CD14-positive monocyte (primary cell): ENCODE measurements around the gene PCBP3. TPM values are rescaled to one million over a fixed set of nuclear protein-coding genes. Genes with fewer than 3 reads are reported as not detected.

ENCODE experiments used
- DNase-seq, 3 donors: peaks; one replicate each; pipeline ENCODE4 v3.0.0-alpha.2; 2011 to 2022
- H2AFZ ChIP-seq: 2 replicates; pipeline ENCODE4 v1.6.0; 2012; ENCODE audit warnings: mild to moderate bottlenecking, low read depth, low read length, inconsistent platforms; ENCODE audit not compliant: insufficient read depth, poor library complexity, severe bottlenecking
- H3K27ac ChIP-seq, 2 donors: 1 replicate in 1 of 2; 2 replicates in 1 of 2; pipeline ENCODE4 v1.5.1; 2012 to 2013; ENCODE audit warnings: low read length in 2 of 2, control low read depth in 1 of 2, inconsistent platforms in 1 of 2, low read depth in 1 of 2, mild to moderate bottlenecking in 1 of 2
- H3K27me3 ChIP-seq, 2 donors: one replicate each; pipeline versions ENCODE4 v1.6.0 to v1.6.1; 2011 to 2013; ENCODE audit warnings: low read length in 2 of 2; ENCODE audit not compliant: control insufficient read depth in 2 of 2, insufficient read depth in 2 of 2
- H3K36me3 ChIP-seq, 2 donors: replicated peaks in 1 of 2; 1 replicate in 1 of 2; 2 replicates in 1 of 2; pipeline versions ENCODE4 v1.5.1 to v1.6.1; 2012 to 2013; ENCODE audit warnings: low read length in 2 of 2, control low read depth in 1 of 2, inconsistent platforms in 1 of 2, mild to moderate bottlenecking in 1 of 2; ENCODE audit not compliant: insufficient read depth in 2 of 2, control insufficient read depth in 1 of 2
- H3K4me1 ChIP-seq, 2 donors: 1 replicate in 1 of 2; 2 replicates in 1 of 2; pipeline versions ENCODE4 v1.5.1 to v1.6.1; 2012 to 2013; ENCODE audit warnings: low read length in 2 of 2, control low read depth in 1 of 2, inconsistent platforms in 1 of 2, mild to moderate bottlenecking in 1 of 2, moderate library complexity in 1 of 2; ENCODE audit not compliant: insufficient read depth in 2 of 2, control insufficient read depth in 1 of 2
- H3K4me2 ChIP-seq: replicated peaks from 2 replicates; pipeline ENCODE3; 2012; ENCODE audit warnings: low read length, moderate library complexity, mild to moderate bottlenecking; ENCODE audit not compliant: poor library complexity, severe bottlenecking; ENCODE audit errors: extremely low read depth
- H3K4me3 ChIP-seq, 3 experiments: fragments of 200-600 bp in 1 of 3; sonication (generic) in 1 of 3; replicated peaks in 1 of 3; 1 replicate in 2 of 3; 2 replicates in 1 of 3; pipeline ENCODE4 v1.5.1; 2011 to 2013; ENCODE audit warnings: low read length in 3 of 3, mild to moderate bottlenecking in 3 of 3, control low read depth in 2 of 3, low read depth in 2 of 3, inconsistent platforms in 1 of 3, moderate library complexity in 1 of 3
- H3K79me2 ChIP-seq: 2 replicates; pipeline ENCODE4 v1.6.0; 2012; ENCODE audit warnings: mild to moderate bottlenecking, control low read depth, inconsistent platforms, low read length, moderate library complexity; ENCODE audit not compliant: insufficient read depth
- H3K9ac ChIP-seq: 2 replicates; pipeline ENCODE4 v1.6.0; 2017; ENCODE audit warnings: low read length, mild to moderate bottlenecking; ENCODE audit not compliant: insufficient read depth, poor library complexity, severe bottlenecking
- H3K9me3 ChIP-seq, 2 donors: replicated peaks in 1 of 2; 1 replicate in 1 of 2; 2 replicates in 1 of 2; pipeline versions ENCODE4 v1.5.1 to v1.6.1; 2012 to 2013; ENCODE audit warnings: low read length in 2 of 2, control low read depth in 1 of 2; ENCODE audit not compliant: control insufficient read depth in 1 of 2, insufficient read depth in 1 of 2
- H4K20me1 ChIP-seq: 2 replicates; pipeline ENCODE4 v1.6.0; 2012; ENCODE audit warnings: mild to moderate bottlenecking, low read length, control low read depth, moderate library complexity; ENCODE audit not compliant: insufficient read depth
- H3K27ac Mint-ChIP-seq, 7 donors: one replicate each; pipeline ENCODE4 v1.8.0; 2020; ENCODE audit warnings: mild to moderate bottlenecking in 7 of 7, mixed read lengths in 7 of 7, moderate library complexity in 6 of 7, inconsistent platforms in 2 of 7
- H3K27me3 Mint-ChIP-seq, 3 donors: one replicate each; pipeline ENCODE4 v1.8.0; 2021 to 2022; ENCODE audit warnings: low read depth in 3 of 3, mild to moderate bottlenecking in 3 of 3, mixed read lengths in 3 of 3, moderate library complexity in 3 of 3, inconsistent platforms in 1 of 3
- H3K36me3 Mint-ChIP-seq, 2 donors: one replicate each; pipeline ENCODE4 v1.8.0; 2020; ENCODE audit warnings: mixed read lengths in 2 of 2, inconsistent platforms in 1 of 2, mild to moderate bottlenecking in 1 of 2
- H3K4me1 Mint-ChIP-seq: one replicate; pipeline ENCODE4 v1.8.0; 2020; ENCODE audit warnings: mild to moderate bottlenecking, mixed read lengths
- H3K4me3 Mint-ChIP-seq, 2 donors: one replicate each; pipeline ENCODE4 v1.8.0; 2020; ENCODE audit warnings: mild to moderate bottlenecking in 2 of 2, mixed read lengths in 2 of 2, moderate library complexity in 1 of 2
- H3K9me3 Mint-ChIP-seq, 7 donors: one replicate each; pipeline ENCODE4 v1.8.0; 2020 to 2022; ENCODE audit warnings: mixed read lengths in 7 of 7, mild to moderate bottlenecking in 6 of 7, moderate library complexity in 6 of 7, inconsistent platforms in 2 of 7
- CTCF ChIP-seq: fragments of 200-600 bp; IDR thresholded peaks from one replicate; pipeline ENCODE4 v1.8.0; 2022; ENCODE audit warnings: antibody characterized with exemption, mild to moderate bottlenecking
- WGBS: methylation state at CpG from one replicate; pipeline ENCODE4 v1.1.5; 2013; ENCODE audit warnings: missing lambda C conversion rate; ENCODE audit not compliant: insufficient coverage; 5-methylcytosine and 5-hydroxymethylcytosine counted together
- intact Hi-C, 2 donors: fragments of 100-400 bp; cut with micrococcal nuclease; formaldehyde crosslinking; loops; one replicate each; pipeline versions ENCODE4 v1.15.0 to v1.15.1; 2023
- polyA plus RNA-seq, 3 donors: library from polyadenylated mRNA; depleted of rRNA in 1 of 3; unstranded in 2 of 3; stranded (reverse) in 1 of 3; fragments of 300-500 nt in 2 of 3; fragments of >200 nt in 1 of 3; fragmentation: Illumina TruSeq in 2 of 3; gene quantifications; 1 replicate in 2 of 3; 2 replicates in 1 of 3; pipeline ENCODE4 v1.2.3, GENCODE V29; 2012 to 2021

PCBP3 gene
- polyA plus RNA-seq, 3 donors, result 0.34 to 0.49 TPM; not detected in 1

- no peak overlapping the region for H3K4me3 Mint-ChIP-seq
- DNase-seq, result no peak
- no peak for TF ChIP-seq CTCF
These were observed 224.6 kb downstream of the PCBP3 start for GRCh38 chr21:45868086-45868485.

GRCh38 chr21:45868488-45868887, 225.0 kb downstream of the PCBP3 start:
- intact Hi-C loops, result no loop called here
- no peak overlapping the region for H2AFZ ChIP-seq
- H3K27me3 ChIP-seq, result no peaks in the 10 kb centered on the region
- no peaks in the 10 kb centered on the region for H3K4me1 ChIP-seq
- H3K4me2 ChIP-seq, result no peak overlapping the region
- Mint-ChIP-seq H3K27ac (no peak overlapping the region), H3K27me3 (peaks cover 0 to 2% (median 0%) of the 10 kb centered on the region in 3 donors), H3K36me3 (no peaks in the 10 kb centered on the region), H3K9me3 (peaks cover 0 to 3% (median 0%) of the 10 kb centered on the region in 7 donors), H3K4me1 (no peaks in the 10 kb centered on the region), H3K4me3 (no peak overlapping the region)
- no peaks in the 10 kb centered on the region for H3K79me2 ChIP-seq
- no peak overlapping the region for H3K27ac ChIP-seq
- H3K4me3 ChIP-seq, result no peak overlapping the region
- H3K9me3 ChIP-seq, result no peaks in the 10 kb centered on the region
- no peak for DNase-seq
- H3K9ac ChIP-seq, result no peak overlapping the region
- no peaks in the 10 kb centered on the region for H3K36me3 ChIP-seq
- H4K20me1 ChIP-seq, result no peaks in the 10 kb centered on the region
- WGBS, result 95% methylated on average over 20 of the region's 22 CpGs
- TF ChIP-seq CTCF, result no peak

More at GRCh38 chr21:45868086-45868485, 224.6 kb downstream of the PCBP3 start:
- Histone ChIP-seq H2AFZ (no peak overlapping the region), H3K79me2 (no peaks in the 10 kb centered on the region), H4K20me1 (no peaks in the 10 kb centered on the region), H3K27me3 (no peaks in the 10 kb centered on the region), H3K9ac (no peak overlapping the region), H3K27ac (no peak overlapping the region), H3K4me3 (no peak overlapping the region), H3K4me2 (no peak overlapping the region), H3K36me3 (no peaks in the 10 kb centered on the region), H3K4me1 (no peaks in the 10 kb centered on the region), H3K9me3 (no peaks in the 10 kb centered on the region)
- no peaks in the 10 kb centered on the region for H3K36me3 Mint-ChIP-seq
- WGBS, result 90% methylated on average over 11 of the region's 17 CpGs
- peaks cover 0 to 3% (median 0%) of the 10 kb centered on the region in 7 donors for H3K9me3 Mint-ChIP-seq
- intact Hi-C loops, result no loop called here
- H3K27me3 Mint-ChIP-seq, result peaks cover 0 to 2% (median 0%) of the 10 kb centered on the region in 3 donors
- H3K4me1 Mint-ChIP-seq, result no peaks in the 10 kb centered on the region
- no peak overlapping the region for H3K27ac Mint-ChIP-seq
